Measurements from ENCODE around the gene DUSP16.
A peak's percentile ranks its signal among the peaks of the same experiment; 100 is the strongest.
"Not testable (repeated sequence)": the region's sequence is repeated elsewhere in the genome, so short reads cannot be mapped to it uniquely, and the experiment has no call there.

Gene DUSP16

GRCh38 chr12:12488823-12489550, 73.7 kb downstream of the DUSP16 start:
- DNase-seq = no peak

DNA sequence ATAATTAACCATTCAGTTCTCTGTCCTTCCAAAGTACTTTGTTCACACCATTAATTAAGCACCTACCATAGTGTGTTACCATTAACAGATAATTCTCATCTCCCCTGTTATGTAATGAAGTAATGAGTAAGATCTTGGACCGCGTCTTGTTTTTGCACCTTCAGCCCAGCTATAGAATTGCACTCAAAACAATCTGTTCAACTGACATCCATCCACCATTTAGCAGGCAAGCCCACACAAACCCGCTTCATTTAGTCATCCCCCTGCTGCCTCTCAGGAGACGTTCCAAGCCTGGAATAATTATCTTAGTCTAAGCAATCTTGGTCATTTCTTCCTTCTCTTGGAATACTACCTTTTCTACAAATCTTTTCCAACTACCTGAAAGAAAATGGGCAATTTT, 74.4 kb downstream of the DUSP16 start:
- DNase-seq = no peak

GRCh38 chr12:12487490-12487889, 75.2 kb downstream of the DUSP16 start:
- DNase-seq = no peak

DNA sequence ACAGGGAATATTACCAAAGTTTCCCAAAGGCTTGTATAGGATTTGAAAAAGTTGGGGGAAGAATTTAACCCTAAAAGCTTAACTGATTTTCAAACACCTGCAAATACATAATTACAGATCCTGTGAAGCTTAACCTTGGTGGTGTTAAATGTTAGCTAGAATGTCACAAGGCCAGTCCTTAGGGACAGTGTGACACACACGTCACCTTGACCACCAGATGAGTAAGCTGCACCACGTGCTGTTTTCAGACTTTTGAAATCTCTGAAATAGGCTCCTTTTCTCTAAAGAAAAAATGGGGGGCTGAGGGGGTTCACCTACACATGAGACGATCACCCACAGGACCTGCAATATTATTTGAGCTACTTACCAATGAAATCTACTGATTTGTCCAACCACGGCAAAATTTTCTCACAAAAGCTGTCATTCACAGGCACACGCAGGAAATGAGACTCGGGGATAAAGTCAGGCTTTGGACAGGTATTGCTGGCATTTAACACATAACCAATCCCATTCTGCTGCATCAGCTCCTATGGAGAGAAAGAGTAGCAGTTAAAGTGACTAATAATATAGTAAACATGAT, 75.9 kb downstream of the DUSP16 start:
- DNase-seq = no peak

- no peak for DNase-seq
Observed at GRCh38 chr12:12483438-12483837, 79.2 kb downstream of the DUSP16 start.

DNA sequence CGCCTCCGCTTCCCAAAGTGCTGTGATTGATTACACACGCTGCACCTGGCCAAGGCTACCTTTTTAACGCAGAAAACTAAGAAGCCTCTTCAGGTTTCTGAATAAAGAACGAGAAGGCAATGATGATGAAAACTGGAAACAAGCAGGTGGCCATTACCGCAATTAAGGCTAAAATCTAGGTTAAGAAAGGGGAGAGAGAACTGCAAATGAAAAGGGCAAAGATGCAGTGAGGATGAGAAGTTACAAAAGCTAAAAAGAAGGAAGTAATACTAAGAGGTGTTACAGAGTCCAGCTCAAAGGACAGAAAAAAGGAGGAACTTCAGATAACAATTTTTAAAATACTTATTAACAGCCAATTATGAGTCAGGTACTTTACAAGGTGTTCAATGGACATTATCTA, 79.7 kb downstream of the DUSP16 start:
- no peak for DNase-seq

DNA sequence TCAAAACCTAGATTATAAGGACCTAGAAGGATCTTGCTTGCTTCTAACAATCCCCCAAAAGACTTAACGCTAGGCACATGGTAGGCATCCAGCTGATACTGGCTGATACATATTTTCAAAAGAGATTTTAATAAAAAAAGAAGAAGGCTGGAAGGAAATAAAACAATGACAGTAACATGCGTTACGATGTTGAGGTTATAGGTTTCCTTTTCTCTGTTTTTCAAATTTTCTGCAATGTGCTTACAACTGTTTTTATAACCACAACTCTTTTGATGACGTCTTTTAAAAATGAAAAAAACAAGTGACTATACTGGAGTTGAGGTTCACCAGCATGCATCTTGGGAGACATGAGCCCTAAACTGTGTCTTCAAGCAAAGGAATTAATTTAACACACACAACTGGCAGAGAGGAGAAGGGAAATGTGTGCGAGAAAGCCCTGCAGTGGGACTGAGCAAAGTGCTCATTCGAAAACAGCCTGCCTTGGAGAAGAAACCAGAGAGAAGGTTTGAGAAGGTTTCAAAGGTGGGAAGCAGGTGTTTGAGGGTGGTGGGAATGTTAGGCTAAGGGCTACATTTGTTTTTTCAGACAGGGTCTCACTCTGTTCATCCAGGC, 80.4 kb downstream of the DUSP16 start:
- peak in 2 of 4 experiments; percentile 32 to 33 for DNase-seq

DNA sequence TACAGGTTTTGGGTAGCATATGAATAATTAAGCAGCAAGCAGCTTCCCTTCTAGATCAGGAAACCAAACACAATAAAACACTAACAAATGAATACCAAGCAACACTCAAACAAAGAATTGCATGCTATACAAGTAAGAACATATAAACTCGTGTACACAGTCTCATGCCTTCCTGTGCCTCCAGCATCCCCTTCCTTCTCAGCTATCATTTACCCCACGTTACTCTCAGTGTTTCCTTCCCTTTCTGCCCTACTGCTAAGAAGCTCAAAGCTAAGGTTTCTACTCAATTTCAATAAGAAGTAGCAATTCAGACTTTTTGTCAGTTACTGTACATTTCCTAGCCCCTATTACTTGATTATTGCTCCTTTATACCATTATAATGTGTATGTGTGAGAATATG, 81.0 kb downstream of the DUSP16 start:
- DNase-seq = no peak

- no peak for DNase-seq
Observed at GRCh38 chr12:12480074-12480473, 82.6 kb downstream of the DUSP16 start.

- no peak for DNase-seq
Observed at GRCh38 chr12:12477532-12477890, 85.2 kb downstream of the DUSP16 start.

- DNase-seq = no peak
Observed at GRCh38 chr12:12476857-12477531, 85.7 kb downstream of the DUSP16 start.

DNA sequence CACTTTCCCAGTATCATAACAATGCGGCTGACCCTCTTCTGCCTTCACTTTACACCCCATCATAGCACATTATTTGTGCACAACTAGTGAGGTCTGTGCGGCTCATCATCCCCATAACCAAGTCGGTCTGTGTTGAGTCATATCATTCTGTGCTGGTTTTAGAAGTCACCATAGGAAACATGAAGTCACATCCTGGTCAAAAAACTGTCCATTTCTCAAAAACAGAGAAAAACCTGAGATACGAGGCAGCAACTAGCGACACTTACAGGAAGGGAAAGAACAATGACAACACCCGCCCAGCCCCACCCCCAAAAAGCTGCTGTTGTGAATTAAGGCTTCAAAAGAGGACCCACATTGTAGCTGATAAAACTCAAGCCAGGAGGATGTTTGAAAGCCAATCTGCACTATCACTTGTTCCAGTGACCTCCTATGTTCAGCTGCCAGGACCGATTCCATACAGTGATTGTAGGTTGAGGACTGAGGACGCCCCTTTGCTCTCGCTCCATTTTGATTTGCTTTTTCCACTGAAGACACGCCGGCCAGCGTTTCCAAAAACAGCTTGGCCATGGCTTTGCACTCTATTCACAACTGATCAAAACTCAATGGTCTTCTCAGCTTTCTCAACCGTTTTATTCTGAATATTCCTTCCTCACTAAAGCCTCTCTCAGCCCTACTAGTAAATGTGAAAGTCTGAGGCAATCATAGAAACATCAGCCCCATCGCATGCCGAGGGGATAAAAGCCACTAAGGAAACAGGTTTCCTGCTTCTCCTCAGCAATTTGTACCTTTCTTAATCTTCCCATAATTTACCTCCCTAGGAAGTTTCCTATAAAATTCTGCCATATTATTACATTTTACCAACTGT, 87.5 kb downstream of the DUSP16 start:
- DNase-seq = peak in 2 of 4 experiments; percentile 5 to 10

- no peak for DNase-seq
Observed at GRCh38 chr12:12474471-12474928, 88.2 kb downstream of the DUSP16 start.

- no peak for DNase-seq
Observed at GRCh38 chr12:12473223-12473622, 89.4 kb downstream of the DUSP16 start.

- DNase-seq = not testable (repeated sequence)
Observed at GRCh38 chr12:12471982-12472961, 90.4 kb downstream of the DUSP16 start.

DNA sequence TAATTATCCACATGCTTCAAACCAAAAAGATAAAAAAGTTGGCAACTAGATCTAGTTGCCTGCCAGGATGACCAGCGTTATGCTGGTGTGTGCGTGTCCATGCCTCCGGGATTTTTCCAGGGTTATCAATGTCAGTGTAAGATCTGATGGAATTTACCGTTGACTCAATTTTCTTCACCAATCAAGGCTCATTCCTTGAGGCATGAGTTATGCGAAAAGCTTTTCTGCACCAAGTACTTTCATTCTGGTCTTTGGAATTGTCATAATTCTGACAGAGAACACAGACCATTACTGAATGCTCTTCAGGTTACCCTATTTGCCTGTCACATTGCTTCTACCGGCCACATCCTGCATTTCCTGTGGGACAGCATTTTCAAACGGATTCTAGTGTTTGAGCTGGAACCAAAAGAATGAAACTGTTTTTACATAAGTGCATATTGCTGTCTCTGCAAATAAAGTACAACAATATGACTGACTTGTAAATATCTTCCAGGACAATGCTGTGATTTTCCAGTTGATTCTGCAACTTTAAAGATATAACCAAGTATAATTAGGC, 91.8 kb downstream of the DUSP16 start:
- no peak for DNase-seq

GRCh38 chr12:12469386-12469785, 93.3 kb downstream of the DUSP16 start:
- DNase-seq = no peak

DNA sequence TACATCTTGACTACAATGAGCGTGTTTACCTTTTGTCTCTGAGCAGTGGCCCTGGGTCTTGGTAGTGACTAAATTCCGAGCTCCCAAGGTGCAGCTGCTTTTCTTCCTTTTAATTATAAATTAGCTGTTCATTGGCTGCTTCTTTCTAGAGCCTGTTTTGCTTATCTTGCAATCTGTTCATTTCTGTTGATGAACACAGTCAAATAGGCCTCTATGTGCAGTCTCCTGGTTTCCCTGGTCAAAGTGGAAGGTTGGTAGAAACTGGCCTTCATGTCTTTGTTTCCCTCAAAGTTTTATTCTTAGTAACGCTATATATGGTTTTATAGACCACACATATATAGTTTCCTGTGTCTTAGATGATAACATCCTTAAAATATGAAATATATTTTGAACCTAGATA, 94.1 kb downstream of the DUSP16 start:
- DNase-seq = no peak

DNA sequence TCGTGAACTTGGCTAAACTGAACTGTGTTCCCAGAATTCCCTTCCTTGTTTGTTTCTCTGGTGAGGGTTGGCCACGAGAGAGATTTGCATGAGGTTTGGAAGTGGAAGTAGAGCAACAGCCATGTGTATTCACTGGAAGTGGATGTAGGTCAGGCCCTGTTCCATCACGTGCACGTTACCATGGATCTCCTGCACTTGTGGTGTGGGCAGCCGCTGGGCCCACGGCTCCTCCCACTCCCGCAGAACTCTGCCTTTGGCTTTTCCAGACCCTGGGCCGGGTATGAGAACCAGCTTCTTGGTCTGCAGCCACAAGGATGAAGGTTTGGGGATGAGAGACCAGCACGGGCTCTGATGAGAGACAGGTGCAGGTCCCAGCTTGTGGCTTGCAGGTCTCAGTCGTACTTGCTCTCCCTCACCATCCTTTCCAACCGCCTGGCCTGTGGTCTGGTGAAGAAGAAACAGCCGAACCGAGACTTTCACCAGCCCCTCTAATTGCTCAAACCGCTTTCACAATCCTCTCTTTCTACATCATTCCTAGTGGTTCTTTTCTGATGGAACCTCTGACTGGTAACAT, 94.9 kb downstream of the DUSP16 start:
- DNase-seq = no peak

GRCh38 chr12:12467264-12467663, 95.4 kb downstream of the DUSP16 start:
- peak in 1 of 4 experiments; percentile 10 for DNase-seq

- peak in 2 of 4 experiments; percentile 19 for DNase-seq
Observed at GRCh38 chr12:12466157-12466556, 96.5 kb downstream of the DUSP16 start.
